WTC11 (cell line): ENCODE measurements around the gene KRT83. TPM values are rescaled to one million over a fixed set of nuclear protein-coding genes. Genes with fewer than 3 reads are reported as not detected.

Source experiments
- ATAC-seq: fragments of 200-7000 bp; cut with Tn5 transposase; 2 replicates; pipeline ENCODE4 v1.10.0; 2021; ENCODE audit warnings: mild to moderate bottlenecking, moderate library complexity
- CTCF ChIA-PET: fragments of 300-600 bp; sonication (Branson Sonifier 250); formaldehyde crosslinking; loops from one replicate; lab custom pipeline; 2021; ENCODE audit warnings: antibody characterized with exemption; lab: Charles Lee
- POLR2A ChIA-PET: fragments of 350-600 bp; sonication (Branson Sonifier 250); formaldehyde crosslinking; loops from one replicate; lab custom pipeline; 2021; ENCODE audit warnings: antibody characterized with exemption; lab: Charles Lee
- DNase-seq: peaks from one replicate; pipeline ENCODE4 v3.0.0; 2021; ENCODE audit warnings: low spot score
- H3K27ac Mint-ChIP-seq: 2 replicates; pipeline ENCODE4 v1.8.0; 2021; ENCODE audit warnings: mixed read lengths
- H3K27me3 Mint-ChIP-seq: 2 replicates; pipeline ENCODE4 v1.8.0; 2021; ENCODE audit warnings: low read depth, mild to moderate bottlenecking, moderate library complexity, mixed read lengths
- H3K36me3 Mint-ChIP-seq: 2 replicates; pipeline ENCODE4 v1.8.0; 2021; ENCODE audit warnings: mixed read lengths
- H3K4me1 Mint-ChIP-seq: 2 replicates; pipeline ENCODE4 v1.8.0; 2022; ENCODE audit warnings: mixed read lengths
- H3K4me3 Mint-ChIP-seq: 2 replicates; pipeline ENCODE4 v1.8.0; 2021; ENCODE audit warnings: mild to moderate bottlenecking, moderate library complexity, mixed read lengths
- H3K9me3 Mint-ChIP-seq: 2 replicates; pipeline ENCODE4 v1.8.0; 2021; ENCODE audit warnings: mixed read lengths
- CREM ChIP-seq: sonication (generic); formaldehyde crosslinking; IDR thresholded peaks from 2 replicates; pipeline ENCODE4 v1.8.1; 2022; ENCODE audit warnings: mild to moderate bottlenecking, missing genetic modification reagents, moderate library complexity
- PRRX2 ChIP-seq: fragments of 250-450 bp; sonication (Bioruptor Pico); IDR thresholded peaks from 2 replicates; pipeline ENCODE4 v1.8.0; 2021; ENCODE audit warnings: mild to moderate bottlenecking
- TCF7 ChIP-seq: sonication (generic); formaldehyde crosslinking; IDR thresholded peaks from 2 replicates; pipeline ENCODE4 v1.8.0; 2022; ENCODE audit warnings: mild to moderate bottlenecking, low read depth, missing genetic modification reagents, moderate library complexity
- TP53 ChIP-seq: sonication (generic); formaldehyde crosslinking; IDR thresholded peaks from 2 replicates; pipeline ENCODE4 v1.8.1; 2023; ENCODE audit warnings: mild to moderate bottlenecking, missing genetic modification reagents
- ZNF396 ChIP-seq: fragments of 250-450 bp; sonication (Bioruptor Pico); IDR thresholded peaks from 2 replicates; pipeline ENCODE4 v1.8.0; 2021; ENCODE audit warnings: mild to moderate bottlenecking, moderate library complexity, borderline replicate concordance
- ZNF423 ChIP-seq: fragments of 250-450 bp; sonication (Bioruptor Pico); IDR thresholded peaks from 2 replicates; pipeline ENCODE4 v2.1.2; 2022; ENCODE audit warnings: mild to moderate bottlenecking, moderate library complexity
- total RNA-seq: library from RNA; stranded (reverse); gene quantifications from 3 replicates; pipeline ENCODE4 v1.2.3, GENCODE V29; 2021
- TF ChIP-seq, protein P1 (sequence below): sonication (generic); formaldehyde crosslinking; IDR thresholded peaks from 2 replicates; pipeline ENCODE4 v1.8.1; 2022; ENCODE audit warnings: low read depth, mild to moderate bottlenecking, moderate library complexity, missing genetic modification reagents, borderline replicate concordance
- TF ChIP-seq, protein P2 (sequence below): sonication (generic); formaldehyde crosslinking; IDR thresholded peaks from 2 replicates; pipeline ENCODE4 v1.8.0; 2022; ENCODE audit warnings: missing genetic modification reagents
- TF ChIP-seq, protein P3 (sequence below): fragments of 250-450 bp; sonication (Bioruptor Pico); conservative IDR thresholded peaks from 2 replicates; pipeline ENCODE4 v1.9.0; 2021; ENCODE audit warnings: mild to moderate bottlenecking
- TF ChIP-seq, protein P4 (sequence below): fragments of 250-450 bp; sonication (Bioruptor Pico); IDR thresholded peaks from 2 replicates; pipeline ENCODE4 v1.9.0; 2021; ENCODE audit warnings: moderate library complexity, mild to moderate bottlenecking, inconsistent platforms, borderline replicate concordance
- TF ChIP-seq, protein P5 (sequence below): sonication (generic); formaldehyde crosslinking; IDR thresholded peaks from 2 replicates; pipeline ENCODE4 v1.8.0; 2023; ENCODE audit warnings: missing genetic modification reagents, mild to moderate bottlenecking, borderline replicate concordance
- TF ChIP-seq, protein P6 (sequence below): sonication (generic); formaldehyde crosslinking; IDR thresholded peaks from 2 replicates; pipeline ENCODE4 v1.8.1; 2023; ENCODE audit warnings: mild to moderate bottlenecking, missing genetic modification reagents

The KRT83 gene
- total RNA-seq, 1 experiment from 2014 or later, result not detected

DNA sequence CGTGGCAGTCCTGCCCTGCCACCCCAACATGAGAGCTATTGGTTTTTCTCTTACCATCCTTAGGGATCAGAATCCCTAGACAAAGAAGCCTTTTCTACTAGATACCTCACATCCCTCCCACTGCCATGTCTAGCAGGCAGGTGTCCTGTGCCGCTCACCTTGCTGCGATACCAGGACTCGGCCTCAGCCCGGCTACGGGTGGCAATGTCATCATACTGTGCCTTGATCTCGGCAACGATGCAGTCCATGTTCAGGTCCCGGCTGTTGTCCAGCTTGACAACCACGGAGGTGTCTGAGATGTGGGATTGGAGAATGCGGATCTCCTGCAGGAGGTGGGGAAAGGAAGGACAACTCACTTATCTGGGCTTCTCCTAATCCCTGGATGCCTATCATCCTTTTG is 4.5 kb downstream of the KRT83 start:
- Mint-ChIP-seq H3K4me3 (no peak overlapping the region), H3K27me3 (peaks cover 9% of the 10 kb centered on the region), H3K4me1 (no peaks in the 10 kb centered on the region), H3K27ac (no peak overlapping the region; the same call in 1 of the 2 replicates), H3K9me3 (no peaks in the 10 kb centered on the region), H3K36me3 (no peaks in the 10 kb centered on the region)
- ATAC-seq, result no peak
- CTCF ChIA-PET, result interaction anchor here (0.9 to 2.9 kb wide), 7 partner anchors 11 to 168 kb away, joined by 3 to 26 read pairs (median 5); no protein-coding TSS in a partner anchor
- POLR2A ChIA-PET, result no interaction called here
- TF ChIP-seq, protein P1, sequence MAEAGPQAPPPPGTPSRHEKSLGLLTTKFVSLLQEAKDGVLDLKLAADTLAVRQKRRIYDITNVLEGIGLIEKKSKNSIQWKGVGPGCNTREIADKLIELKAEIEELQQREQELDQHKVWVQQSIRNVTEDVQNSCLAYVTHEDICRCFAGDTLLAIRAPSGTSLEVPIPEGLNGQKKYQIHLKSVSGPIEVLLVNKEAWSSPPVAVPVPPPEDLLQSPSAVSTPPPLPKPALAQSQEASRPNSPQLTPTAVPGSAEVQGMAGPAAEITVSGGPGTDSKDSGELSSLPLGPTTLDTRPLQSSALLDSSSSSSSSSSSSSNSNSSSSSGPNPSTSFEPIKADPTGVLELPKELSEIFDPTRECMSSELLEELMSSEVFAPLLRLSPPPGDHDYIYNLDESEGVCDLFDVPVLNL (CRISPR knock-in tag), result no peak
- TF ChIP-seq, protein P2, sequence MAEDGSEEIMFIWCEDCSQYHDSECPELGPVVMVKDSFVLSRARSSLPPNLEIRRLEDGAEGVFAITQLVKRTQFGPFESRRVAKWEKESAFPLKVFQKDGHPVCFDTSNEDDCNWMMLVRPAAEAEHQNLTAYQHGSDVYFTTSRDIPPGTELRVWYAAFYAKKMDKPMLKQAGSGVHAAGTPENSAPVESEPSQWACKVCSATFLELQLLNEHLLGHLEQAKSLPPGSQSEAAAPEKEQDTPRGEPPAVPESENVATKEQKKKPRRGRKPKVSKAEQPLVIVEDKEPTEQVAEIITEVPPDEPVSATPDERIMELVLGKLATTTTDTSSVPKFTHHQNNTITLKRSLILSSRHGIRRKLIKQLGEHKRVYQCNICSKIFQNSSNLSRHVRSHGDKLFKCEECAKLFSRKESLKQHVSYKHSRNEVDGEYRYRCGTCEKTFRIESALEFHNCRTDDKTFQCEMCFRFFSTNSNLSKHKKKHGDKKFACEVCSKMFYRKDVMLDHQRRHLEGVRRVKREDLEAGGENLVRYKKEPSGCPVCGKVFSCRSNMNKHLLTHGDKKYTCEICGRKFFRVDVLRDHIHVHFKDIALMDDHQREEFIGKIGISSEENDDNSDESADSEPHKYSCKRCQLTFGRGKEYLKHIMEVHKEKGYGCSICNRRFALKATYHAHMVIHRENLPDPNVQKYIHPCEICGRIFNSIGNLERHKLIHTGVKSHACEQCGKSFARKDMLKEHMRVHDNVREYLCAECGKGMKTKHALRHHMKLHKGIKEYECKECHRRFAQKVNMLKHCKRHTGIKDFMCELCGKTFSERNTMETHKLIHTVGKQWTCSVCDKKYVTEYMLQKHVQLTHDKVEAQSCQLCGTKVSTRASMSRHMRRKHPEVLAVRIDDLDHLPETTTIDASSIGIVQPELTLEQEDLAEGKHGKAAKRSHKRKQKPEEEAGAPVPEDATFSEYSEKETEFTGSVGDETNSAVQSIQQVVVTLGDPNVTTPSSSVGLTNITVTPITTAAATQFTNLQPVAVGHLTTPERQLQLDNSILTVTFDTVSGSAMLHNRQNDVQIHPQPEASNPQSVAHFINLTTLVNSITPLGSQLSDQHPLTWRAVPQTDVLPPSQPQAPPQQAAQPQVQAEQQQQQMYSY (CRISPR knock-in tag), result no peak
- no peak for TF ChIP-seq TP53 (CRISPR knock-in tag)
- TF ChIP-seq, protein P3, sequence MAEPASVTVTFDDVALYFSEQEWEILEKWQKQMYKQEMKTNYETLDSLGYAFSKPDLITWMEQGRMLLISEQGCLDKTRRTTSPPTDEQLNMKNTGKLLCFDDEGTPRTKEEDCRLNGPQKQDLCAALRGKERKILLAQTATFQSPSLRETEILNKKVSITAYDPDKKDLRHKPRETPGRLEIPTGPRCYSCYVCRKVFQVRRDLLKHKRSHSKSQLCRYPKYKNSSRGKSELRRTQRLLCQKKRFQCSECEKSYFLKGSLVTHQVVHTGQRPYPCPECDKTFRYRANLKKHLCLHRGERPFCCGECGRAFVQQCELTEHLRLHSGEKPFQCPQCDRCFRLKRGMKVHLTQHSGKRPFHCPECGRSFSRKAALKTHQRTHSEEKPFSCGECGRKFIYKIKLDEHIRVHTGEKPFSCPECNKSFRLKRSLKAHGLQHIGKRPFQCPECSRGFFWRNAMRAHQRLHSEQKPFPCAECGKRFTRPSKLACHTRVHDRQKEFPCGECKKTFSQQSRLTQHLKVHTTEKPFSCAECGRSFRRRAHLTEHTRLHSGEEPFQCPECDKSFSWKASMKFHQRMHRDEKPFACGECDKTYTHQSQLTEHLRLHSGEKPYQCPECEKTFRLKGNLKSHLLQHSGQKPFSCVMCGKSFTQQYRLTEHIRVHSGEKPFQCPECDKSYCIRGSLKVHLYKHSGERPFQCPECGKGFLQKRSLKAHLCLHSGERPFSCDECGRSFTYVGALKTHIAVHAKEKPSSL (CRISPR knock-in tag), result no peak
- TF ChIP-seq ZNF423 (CRISPR knock-in tag), result no peak
- TF ChIP-seq, protein P4, sequence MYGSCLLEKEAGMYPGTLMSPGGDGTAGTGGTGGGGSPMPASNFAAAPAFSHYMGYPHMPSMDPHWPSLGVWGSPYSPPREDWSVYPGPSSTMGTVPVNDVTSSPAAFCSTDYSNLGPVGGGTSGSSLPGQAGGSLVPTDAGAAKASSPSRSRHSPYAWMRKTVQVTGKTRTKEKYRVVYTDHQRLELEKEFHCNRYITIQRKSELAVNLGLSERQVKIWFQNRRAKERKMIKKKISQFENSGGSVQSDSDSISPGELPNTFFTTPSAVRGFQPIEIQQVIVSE (CRISPR knock-in tag), result no peak
- TF ChIP-seq, protein P5, sequence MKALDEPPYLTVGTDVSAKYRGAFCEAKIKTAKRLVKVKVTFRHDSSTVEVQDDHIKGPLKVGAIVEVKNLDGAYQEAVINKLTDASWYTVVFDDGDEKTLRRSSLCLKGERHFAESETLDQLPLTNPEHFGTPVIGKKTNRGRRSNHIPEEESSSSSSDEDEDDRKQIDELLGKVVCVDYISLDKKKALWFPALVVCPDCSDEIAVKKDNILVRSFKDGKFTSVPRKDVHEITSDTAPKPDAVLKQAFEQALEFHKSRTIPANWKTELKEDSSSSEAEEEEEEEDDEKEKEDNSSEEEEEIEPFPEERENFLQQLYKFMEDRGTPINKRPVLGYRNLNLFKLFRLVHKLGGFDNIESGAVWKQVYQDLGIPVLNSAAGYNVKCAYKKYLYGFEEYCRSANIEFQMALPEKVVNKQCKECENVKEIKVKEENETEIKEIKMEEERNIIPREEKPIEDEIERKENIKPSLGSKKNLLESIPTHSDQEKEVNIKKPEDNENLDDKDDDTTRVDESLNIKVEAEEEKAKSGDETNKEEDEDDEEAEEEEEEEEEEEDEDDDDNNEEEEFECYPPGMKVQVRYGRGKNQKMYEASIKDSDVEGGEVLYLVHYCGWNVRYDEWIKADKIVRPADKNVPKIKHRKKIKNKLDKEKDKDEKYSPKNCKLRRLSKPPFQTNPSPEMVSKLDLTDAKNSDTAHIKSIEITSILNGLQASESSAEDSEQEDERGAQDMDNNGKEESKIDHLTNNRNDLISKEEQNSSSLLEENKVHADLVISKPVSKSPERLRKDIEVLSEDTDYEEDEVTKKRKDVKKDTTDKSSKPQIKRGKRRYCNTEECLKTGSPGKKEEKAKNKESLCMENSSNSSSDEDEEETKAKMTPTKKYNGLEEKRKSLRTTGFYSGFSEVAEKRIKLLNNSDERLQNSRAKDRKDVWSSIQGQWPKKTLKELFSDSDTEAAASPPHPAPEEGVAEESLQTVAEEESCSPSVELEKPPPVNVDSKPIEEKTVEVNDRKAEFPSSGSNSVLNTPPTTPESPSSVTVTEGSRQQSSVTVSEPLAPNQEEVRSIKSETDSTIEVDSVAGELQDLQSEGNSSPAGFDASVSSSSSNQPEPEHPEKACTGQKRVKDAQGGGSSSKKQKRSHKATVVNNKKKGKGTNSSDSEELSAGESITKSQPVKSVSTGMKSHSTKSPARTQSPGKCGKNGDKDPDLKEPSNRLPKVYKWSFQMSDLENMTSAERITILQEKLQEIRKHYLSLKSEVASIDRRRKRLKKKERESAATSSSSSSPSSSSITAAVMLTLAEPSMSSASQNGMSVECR (CRISPR knock-in tag), result no peak
- TF ChIP-seq PRRX2, result no peak
- TF ChIP-seq TCF7 (CRISPR knock-in tag), result no peak
- TF ChIP-seq, protein P6, sequence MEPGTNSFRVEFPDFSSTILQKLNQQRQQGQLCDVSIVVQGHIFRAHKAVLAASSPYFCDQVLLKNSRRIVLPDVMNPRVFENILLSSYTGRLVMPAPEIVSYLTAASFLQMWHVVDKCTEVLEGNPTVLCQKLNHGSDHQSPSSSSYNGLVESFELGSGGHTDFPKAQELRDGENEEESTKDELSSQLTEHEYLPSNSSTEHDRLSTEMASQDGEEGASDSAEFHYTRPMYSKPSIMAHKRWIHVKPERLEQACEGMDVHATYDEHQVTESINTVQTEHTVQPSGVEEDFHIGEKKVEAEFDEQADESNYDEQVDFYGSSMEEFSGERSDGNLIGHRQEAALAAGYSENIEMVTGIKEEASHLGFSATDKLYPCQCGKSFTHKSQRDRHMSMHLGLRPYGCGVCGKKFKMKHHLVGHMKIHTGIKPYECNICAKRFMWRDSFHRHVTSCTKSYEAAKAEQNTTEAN (CRISPR knock-in tag), result no peak
- TF ChIP-seq ZNF396 (CRISPR knock-in tag), result no peak
- no peak for TF ChIP-seq CREM (CRISPR knock-in tag)
- TF ChIP-seq, all 79 proteins: peak for 0
- no peak for DNase-seq
